NCI-H82 treated with DMSO at 0.1 percent for 48 hours (cell line): ENCODE measurements around the gene RNF213.
"Not testable (repeated sequence)": the region's sequence is repeated elsewhere in the genome, so short reads cannot be mapped to it uniquely, and the experiment has no call there.

Source experiments
- DNase-seq: peaks from one replicate; lab custom pipeline; 2025; ENCODE audit not compliant: unreplicated experiment; lab: John Stamatoyannopoulos, UW

The RNF213 gene

GRCh38 chr17:80248894-80249710 lies 11.6 kb upstream of the RNF213 start:
- no peak for DNase-seq

- DNase-seq = no peak
Observed at GRCh38 chr17:80251966-80252365, 8.7 kb upstream of the RNF213 start.

- DNase-seq = no peak
Observed at GRCh38 chr17:80252871-80253270, 7.8 kb upstream of the RNF213 start.

- DNase-seq = no peak
Observed at GRCh38 chr17:80253631-80254395, 6.8 kb upstream of the RNF213 start.

- no peak for DNase-seq
Observed at GRCh38 chr17:80254396-80255251, 6.0 kb upstream of the RNF213 start.

GRCh38 chr17:80256034-80256350 lies 4.7 kb upstream of the RNF213 start:
- no peak for DNase-seq

- no peak for DNase-seq
Observed at GRCh38 chr17:80257716-80258213, 2.9 kb upstream of the RNF213 start.

- not testable (repeated sequence) for DNase-seq
Observed at GRCh38 chr17:80258296-80258695, 2.4 kb upstream of the RNF213 start.

- no peak for DNase-seq
Observed at GRCh38 chr17:80259457-80260068, 1.1 kb upstream of the RNF213 start.

GRCh38 chr17:80260069-80260535 lies 550 bp upstream of the RNF213 start:
- DNase-seq = no peak

GRCh38 chr17:80261159-80261894 lies 675 bp downstream of the RNF213 start:
- DNase-seq = peak; percentile 48

GRCh38 chr17:80261895-80262279 lies 1.2 kb downstream of the RNF213 start:
- DNase-seq = no peak

GRCh38 chr17:80262291-80262690 lies 1.6 kb downstream of the RNF213 start:
- no peak for DNase-seq

GRCh38 chr17:80262775-80263244 lies 2.2 kb downstream of the RNF213 start:
- no peak for DNase-seq

- DNase-seq = no peak
Observed at GRCh38 chr17:80263253-80264204, 2.9 kb downstream of the RNF213 start.

- no peak for DNase-seq
Observed at GRCh38 chr17:80264205-80265075, 3.8 kb downstream of the RNF213 start.

- DNase-seq = no peak
Observed at GRCh38 chr17:80265205-80266068, 4.8 kb downstream of the RNF213 start.
